DMS 273 (cell line): ENCODE results near the gene PROS1.
"Not testable (repeated sequence)": the region's sequence is repeated elsewhere in the genome, so short reads cannot be mapped to it uniquely, and the experiment has no call there.

ENCODE experiments used
- DNase-seq: peaks from one replicate; lab custom pipeline; 2025; ENCODE audit not compliant: unreplicated experiment; lab: John Stamatoyannopoulos, UW

Gene PROS1

DNA sequence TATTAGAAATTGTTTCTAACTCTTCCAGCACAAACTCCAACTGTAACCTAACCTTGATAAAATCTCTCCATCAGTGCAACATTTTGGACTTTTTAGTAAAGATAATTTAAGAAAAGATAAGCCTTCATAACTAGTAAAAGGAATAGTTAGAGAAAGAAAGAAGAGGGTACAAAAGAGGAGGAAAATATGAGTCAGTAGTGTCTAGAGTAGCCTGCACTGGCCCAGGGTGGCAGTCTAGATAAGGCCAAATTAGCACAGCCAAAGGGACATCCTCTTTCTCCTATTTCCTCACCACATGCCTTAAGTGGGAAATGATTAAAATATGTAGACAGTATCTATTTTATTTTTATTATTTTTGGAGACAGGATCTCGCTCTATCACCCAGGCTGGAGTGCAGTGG lies 3.7 kb downstream of the PROS1 start:
- no peak for DNase-seq

DNA sequence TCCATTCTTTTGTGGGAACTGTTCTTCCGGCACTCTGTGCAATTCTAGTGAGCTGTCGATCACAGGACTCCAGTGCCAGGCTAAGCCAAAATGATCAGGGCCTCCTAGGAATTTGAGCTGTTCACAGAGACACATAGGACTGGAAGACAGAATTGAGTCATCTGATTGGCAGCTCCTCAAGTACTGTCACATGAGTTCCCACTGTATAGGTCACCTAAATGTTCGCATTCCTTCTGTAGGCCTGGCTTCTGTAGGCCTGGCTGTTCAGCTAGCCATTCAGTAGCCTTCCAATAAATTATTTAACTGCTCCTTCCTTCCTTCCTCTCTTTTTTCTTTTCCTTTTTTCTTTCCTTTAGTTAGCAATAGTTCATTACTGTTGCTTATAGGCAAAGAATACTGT lies 4.3 kb downstream of the PROS1 start:
- no peak for DNase-seq

DNA sequence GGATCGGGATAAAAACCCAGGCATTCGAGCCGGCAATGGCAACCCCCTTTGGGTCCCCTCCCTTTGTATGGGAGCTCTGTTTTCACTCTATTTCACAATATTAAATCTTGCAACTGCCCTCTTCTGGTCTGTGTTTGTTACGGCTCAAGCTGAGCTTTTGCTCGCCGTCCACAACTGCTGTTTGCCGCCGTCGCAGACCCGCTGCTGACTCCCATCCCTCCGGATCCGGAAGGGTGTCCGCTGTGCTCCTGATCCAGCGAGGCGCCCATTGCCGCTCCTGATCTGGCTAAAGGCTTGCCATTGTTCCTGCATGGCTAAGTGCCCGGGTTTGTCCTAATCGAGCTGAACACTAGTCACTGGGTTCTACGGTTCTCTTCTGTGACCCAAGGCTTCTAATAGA lies 8.6 kb downstream of the PROS1 start:
- DNase-seq, result not testable (repeated sequence)

DNA sequence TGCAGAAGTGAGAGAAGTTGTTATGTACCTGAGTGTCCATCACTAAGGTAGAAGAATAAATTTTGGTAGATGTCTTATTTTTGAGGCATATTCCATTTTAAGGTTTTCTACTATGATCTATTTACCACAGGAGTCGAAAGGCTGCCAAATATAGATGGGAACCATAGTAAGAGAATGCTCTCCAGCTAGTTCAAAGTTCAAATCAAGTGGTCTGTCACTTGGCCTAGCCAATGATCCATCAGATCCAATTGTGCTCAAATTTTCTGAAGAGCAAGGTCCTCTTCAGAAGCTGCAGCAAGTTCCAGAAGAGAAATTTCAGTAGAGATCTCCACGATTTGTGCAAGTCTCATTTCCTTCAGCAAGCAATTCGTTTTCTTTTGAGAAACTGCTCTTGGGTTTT lies 10.9 kb downstream of the PROS1 start:
- no peak for DNase-seq

DNA sequence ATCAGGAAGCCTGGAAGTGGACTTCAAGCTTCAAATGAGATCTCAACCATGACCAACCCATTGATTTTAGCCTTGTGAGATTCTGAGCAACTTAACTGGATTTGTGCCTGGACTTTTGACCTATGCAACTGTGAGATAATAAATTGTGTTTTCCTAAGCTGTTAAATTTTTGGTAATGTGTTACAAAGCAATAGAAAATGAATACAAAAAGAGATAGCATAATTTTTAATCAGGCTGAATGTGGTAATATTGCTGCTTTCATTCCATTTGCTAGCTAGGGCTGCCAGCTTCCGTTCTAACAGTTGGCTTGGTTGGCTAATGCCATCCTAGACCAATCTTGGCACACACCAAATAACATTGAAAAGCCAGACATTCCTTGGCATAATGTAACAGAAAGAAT lies 12.2 kb downstream of the PROS1 start:
- no peak for DNase-seq

DNA sequence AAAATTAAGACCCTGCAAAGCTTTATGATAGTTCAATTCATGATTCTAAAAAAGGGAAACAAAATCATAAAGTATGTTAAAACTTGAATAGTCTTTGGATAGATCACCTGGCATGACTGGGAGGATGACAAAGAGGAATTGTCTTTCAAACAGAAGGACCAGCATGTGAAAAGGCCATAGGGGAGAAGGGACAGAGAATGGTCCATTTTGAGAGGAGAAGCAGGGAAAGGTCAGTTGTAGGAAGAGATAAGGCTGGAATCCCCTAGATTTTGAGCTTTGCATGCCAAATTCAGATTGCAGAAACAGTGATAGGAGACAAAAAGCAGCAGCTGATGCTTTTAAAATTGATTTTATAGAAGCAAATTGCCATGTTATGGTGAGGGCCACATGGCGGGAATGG lies 12.7 kb downstream of the PROS1 start:
- no peak for DNase-seq

DNA sequence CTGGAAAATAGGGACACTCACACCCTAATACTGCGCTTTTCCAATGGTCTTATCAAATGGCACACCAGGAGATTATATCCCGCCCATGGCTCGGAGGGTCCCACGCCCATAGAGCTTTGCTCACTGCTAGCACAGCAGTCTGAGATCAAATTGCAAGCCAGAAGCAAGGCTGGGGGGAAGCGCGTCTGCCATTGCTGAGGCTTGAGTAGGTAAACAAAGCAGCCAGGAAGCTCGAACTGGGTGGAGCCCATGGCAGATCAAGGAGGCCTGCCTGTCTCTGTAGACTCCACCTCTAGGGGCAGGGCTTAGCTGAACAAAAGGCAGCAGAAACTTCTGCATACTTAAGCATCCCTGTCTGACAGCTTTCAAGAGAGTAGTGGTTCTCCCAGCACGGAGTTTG lies 23.7 kb downstream of the PROS1 start:
- DNase-seq, result not testable (repeated sequence)

DNA sequence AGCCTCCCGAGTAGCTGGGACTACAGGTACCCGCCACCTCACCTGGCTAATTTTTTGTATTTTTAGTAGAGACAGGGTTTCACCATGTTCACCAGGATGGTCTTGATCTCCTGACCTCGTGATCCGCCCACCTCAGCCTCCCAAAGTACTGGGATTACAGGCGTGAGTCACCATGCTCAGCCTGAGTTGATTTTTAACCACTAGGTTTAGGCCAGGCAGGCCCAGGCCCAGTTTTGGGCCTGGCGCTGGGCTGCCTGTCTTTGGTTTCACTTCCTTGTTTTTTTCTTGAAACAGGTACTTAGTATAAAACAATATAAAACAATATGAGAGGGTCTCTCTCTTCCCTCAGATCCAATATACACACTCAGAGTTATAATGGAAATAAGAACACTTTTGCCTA lies 36.2 kb downstream of the PROS1 start:
- DNase-seq, result not testable (repeated sequence)

DNA sequence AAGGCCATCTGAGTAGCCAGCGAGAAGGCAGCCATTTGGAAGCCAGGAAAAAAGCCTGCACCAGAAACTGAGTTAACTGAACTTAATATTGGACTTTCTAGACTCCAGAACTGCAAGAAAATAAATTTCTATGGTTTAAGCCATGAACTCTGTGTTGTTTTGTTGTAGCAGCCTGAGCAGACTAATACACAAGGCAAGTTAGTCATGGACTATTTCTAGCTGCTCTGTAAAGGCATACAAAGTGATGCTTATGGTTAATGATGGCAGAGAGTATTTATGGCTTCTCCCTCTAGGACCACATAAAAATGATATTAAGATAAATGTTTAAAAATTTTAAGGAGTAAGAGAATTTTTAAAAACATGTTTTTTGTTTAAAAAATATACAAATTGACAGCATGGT lies 37.1 kb downstream of the PROS1 start:
- DNase-seq, result no peak

DNA sequence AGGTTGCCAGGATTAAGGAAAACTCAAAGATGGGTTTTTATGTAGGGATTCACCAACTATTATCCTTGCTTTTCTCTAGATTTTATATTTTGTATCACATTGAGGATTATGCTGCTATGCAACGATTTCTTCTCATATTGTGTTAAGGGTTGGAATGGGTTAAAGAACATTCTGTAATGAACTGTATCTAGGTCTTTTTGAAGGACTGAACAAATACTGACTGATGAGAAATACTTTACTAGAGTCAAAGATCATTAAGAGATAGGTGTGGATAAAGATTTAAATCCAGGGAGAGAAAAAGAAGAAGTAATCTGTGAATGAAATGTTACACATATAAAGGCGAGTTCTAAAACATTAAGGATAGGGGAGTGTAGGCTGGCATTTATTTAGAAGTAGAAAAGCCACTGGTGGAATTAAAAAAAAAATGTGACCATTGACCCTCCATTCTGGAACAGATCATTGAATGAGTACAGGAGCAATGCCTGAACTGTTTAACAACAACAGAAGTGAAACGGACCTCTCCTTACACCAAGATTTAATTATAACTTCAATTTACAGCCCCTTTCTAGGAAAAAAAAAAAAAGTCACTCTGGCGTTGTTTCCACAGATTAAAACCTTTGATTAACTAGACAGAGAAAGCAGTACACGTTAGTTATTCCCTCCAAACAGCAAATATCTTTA lies 39.2 kb downstream of the PROS1 start:
- no peak for DNase-seq

DNA sequence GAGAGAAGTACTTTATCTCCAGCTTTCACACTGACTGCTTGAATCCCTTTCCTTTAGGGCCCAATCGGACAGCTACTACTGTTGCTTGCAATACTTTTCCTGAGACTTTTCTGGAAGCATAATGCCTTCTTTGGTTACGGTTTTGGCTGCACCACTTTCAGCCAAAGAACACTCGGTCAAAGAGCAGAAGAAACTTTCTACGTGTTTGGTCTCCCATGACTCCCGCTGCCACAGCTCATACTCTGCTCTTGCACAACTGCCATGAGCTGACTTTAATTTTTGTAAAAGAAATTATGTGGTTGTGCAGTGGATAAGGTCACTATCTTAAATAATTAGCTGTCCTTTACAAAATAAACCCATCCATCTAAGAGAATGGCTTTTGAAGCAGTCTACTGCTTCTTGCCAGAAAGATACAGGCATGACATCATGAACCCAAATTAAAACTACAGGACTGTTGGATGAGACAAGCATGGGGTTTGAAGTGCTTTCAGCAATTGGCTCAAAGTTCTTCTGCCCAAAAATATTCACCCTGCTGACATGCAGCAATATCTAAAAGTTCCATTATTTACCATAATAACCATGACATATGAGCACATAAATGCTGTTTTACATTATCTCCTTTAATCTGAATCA lies 42.0 kb downstream of the PROS1 start:
- DNase-seq, result no peak

DNA sequence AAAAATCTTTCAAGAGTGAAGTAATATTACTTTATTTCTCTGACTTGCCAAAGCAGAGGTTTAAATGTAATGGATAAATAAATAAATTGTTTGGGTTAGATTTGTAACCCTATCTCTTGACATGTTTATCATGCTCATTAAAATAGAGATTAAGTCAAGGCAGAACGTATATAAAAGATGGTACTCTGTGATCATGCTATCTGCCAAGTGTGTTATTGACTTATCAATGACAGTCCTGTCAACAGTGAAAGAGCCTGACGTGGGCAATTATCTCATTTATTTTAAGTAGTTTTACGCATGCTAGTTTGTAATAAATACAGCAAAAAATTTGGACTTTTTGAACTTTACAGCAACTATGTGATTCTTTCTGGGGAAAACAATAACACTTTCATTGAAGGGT lies 43.7 kb downstream of the PROS1 start:
- no peak for DNase-seq

DNA sequence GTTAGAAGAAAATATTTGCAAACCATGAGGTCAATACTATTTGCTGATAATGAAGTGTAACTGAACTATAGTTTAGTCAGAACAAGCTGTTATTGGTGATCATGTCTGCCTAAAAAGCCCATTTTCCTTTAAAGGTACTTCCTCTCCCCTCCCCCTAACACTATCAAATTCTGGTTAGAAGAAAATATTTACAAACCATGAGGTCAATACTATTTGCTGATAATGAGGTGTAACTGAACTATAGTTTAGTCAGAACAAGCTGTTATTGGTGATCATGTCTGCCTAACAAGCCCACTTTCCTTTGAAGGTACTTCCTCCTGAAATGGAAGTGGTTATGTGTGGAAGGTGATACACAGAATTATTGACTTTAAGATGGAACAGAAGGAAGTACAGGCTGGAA lies 46.9 kb downstream of the PROS1 start:
- no peak for DNase-seq

DNA sequence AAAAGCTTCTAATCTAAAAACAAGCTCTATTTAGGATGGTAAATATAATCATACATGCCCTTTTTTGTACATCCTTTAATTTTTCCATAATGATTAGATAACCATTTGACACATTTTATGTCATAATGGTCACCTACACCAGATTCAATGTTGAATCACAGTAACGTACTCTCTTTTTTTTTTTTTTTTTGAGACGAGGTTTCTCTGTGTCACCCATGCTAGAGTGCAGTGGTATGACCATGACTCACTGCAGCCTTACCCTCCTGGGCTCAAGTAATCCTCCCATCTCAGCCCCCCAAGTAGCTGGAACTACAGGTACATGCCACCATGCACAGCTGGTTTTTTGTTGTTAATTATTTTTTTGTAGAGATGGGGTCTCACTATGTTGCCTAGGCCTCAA lies 49.2 kb downstream of the PROS1 start:
- no peak for DNase-seq

DNA sequence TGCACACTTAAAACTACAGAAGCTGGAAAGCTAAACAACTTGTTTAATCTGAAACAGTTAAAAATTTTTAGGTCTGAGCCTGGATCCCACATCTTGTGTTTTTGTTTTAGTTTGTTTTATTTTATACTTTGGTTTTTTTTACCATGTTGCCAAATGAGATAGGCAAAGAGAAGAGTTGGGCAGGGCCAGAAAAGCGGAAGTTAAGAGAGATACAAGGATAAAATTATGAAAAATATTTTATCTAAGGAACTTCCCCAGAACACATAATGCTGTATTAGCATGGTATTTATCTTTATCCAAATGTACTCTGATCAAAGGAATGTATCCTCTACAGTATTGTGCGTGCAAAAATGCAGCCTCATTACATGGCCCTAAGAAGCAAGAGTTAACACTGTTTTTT lies 50.7 kb downstream of the PROS1 start:
- no peak for DNase-seq

DNA sequence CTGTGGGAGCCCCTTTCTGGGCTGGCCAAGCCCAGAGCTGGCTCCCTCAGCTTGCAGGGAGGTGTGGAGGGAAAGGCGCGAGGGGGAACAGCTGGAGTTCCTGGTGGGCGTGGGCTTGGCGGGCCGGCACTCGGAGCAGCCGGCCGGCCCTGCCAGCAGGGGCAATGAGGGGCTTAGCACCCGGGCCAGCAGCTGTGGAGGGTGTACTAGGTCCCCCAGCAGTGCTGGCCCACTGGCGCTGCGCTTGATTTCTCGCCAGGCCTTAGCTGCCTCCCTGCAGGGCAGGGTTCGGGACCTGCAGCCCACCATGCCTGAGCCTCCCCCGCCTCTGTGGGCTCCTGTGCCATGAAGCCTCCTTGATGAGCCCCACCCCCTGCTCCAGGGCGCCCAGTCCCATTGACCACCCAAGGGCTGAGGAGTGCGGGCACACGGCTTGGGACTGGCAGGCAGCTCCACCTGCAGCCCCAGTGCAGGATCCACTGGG lies 56.1 kb downstream of the PROS1 start:
- DNase-seq, result not testable (repeated sequence)

DNA sequence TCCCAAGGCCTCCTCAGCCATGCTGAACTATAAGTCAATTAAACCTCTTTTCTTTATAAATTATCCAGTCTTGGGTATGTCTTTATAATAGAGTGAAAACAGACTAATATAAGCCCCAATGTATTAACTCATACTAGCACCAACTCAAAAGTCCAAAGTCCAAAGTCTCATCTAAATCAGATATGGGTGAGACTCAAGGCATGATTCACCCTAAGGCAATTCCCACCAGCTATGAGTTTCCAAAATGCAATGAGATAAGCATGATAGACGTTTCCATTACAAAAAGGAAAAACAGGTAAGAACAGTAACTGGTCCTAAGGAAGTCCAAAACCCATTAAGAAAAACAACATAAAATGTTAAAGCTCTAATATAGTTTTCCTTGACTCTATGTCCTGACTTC lies 60.1 kb downstream of the PROS1 start:
- not testable (repeated sequence) for DNase-seq

DNA sequence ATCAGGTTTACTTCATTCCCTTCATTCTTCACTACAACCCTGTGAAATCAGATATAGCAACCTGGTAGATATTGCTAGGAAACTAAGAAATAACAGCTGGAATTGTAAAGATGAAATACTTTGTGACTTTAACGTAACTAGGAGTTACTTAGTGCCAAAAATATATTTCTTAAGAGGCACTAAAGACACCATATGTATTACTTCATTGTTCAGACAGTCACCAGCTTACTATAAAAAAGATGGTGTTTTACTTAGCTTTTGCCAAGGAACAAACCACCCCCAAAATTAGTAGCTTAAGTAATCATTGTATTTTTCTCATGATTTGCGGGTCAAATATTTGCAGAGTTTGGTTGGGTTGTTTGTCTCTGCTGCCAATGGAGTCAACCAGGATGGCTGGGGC lies 62.5 kb downstream of the PROS1 start:
- no peak for DNase-seq

DNA sequence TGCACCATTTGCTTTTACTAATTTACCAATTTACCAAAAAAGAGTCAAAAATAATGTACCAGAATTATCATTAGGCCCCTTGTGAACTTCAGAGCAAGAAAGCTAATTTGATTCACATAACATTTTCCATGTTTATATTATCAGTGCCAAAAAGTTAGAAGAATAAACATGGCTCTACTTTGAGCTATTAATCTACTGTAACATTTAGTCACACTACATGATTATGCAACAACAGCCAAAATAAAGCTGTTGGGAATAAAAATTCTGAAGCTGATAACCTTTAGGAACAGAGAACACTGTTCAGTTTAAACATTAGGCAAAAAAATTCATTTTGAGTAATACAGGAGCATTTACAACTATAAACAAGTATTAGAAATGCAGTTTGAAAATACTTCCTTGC lies 63.6 kb downstream of the PROS1 start:
- no peak for DNase-seq

DNA sequence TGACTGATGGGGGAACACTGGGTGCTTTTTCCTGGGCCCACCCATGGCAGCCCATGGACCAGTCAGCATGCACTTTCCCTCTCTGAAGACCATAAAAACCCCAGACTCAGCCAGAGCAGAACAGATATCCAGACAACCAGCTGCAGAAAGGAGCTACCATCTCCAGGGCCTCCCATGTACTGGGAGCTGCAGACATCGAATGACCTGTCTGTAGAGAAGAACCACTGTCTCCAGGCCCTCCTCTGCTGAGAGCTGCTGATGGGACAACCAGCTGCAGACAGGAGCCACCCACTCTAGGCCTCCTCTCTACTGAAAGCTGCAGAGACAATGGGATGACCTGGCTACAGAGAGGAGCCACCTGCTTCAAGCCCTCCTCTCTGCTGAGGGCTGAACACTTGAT lies 66.6 kb downstream of the PROS1 start:
- DNase-seq, result no peak

DNA sequence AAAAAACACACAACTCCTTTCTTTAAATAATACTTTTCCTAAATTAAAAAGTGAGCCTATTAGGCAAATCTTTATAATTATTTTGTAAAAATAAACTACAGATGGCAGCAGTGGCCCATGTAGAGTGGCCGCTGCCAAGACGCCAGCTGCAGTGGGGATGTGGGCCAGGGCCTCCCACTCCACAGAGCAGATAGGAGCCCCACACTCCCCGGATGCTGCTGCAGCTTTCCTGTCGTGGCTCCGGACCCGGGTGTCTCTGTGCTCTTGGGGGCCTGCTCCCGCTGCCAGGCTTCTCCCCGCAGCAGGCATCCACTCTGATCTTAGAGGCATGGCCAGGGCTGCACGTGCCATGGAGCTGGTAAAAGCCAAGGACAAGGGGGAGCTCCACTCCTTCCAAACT lies 67.5 kb downstream of the PROS1 start:
- DNase-seq, result peak; percentile 13

DNA sequence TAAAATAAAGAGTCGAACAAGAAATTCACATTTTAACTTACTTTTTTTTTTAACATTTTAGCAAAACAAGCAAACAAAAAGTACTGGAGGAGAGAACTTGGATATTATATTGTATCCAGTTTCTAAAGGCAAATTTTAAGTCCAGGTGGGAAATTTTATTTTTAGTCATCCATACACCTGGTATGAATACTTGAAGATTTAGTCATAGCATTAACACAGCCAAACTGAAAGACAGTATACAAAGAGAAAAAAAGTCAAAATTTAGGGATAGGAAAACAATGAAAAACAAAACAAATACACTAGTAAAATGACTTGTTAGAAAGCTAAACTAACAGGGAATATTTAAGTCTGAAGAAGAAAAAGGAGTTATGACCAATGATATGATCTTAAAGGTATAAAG lies 69.1 kb downstream of the PROS1 start:
- no peak for DNase-seq
